HepG2 (cell line): Measurements from ENCODE around the gene MSGN1. TPM values are rescaled to one million over a fixed set of nuclear protein-coding genes. Genes with fewer than 3 reads are reported as not detected.

Experiments used
- ATAC-seq: fragments of 200-7000 bp; cut with Tn5 transposase; 3 replicates; pipeline ENCODE4 v1.9.1; 2020; ENCODE audit warnings: mild to moderate bottlenecking, moderate library complexity
- BruUV-seq: library from RNA; stranded (reverse); fragments of 400-500 nt; replicated peaks from 2 replicates; lab custom pipeline; 2021; lab: Mats Ljungman, UMichigan
- CTCF ChIA-PET: fragments of 300-600 bp; formaldehyde crosslinking; extraction: SDS; loops from one replicate; lab custom pipeline; 2021; ENCODE audit warnings: low total read pairs, inconsistent platforms, low intra/inter-chr PET ratio; lab: Yijun Ruan, JAX
- POLR2A ChIA-PET: fragments of 350-600 bp; sonication (Branson Sonifier 250); formaldehyde crosslinking; loops from one replicate; lab custom pipeline; 2020; ENCODE audit warnings: antibody characterized with exemption, inconsistent platforms; lab: Yijun Ruan, JAX
- DNase-seq: peaks from one replicate; pipeline ENCODE4 v3.0.0-alpha.2; 2015; ENCODE audit warnings: low spot score
- FAIRE-seq: peaks from 3 replicates; lab custom pipeline; 2011; peaks lifted over from hg19 to GRCh38; lab: Jason Lieb, UNC
- H2AFZ ChIP-seq: one replicate; pipeline ENCODE4 v1.6.1; 2011; ENCODE audit warnings: low read length, inconsistent platforms
- H3K27ac ChIP-seq: fragments of 300-600 bp; 3 replicates; pipeline ENCODE4 v1.8.0; 2011; ENCODE audit warnings: mixed run types, mild to moderate bottlenecking, mixed read lengths, low read length, inconsistent platforms; ENCODE audit not compliant: insufficient read depth; ENCODE audit errors: extremely low read length
- H3K27me3 ChIP-seq, 2 experiments: fragments of 200-600 bp in 1 of 2; 2 replicates in 1 of 2; 3 replicates in 1 of 2; pipeline versions ENCODE4 v1.6.0 to v1.8.0; 2011; ENCODE audit warnings: low read length in 2 of 2, mild to moderate bottlenecking in 2 of 2, moderate library complexity in 2 of 2, inconsistent platforms in 1 of 2; ENCODE audit not compliant: insufficient read depth in 2 of 2, control insufficient read depth in 1 of 2
- H3K36me3 ChIP-seq, 2 experiments: fragments of 200-600 bp in 1 of 2; replicated peaks in 1 of 2; 2 replicates in 1 of 2; 3 replicates in 1 of 2; pipeline versions ENCODE4 v1.5.1 to v1.8.0; 2011; ENCODE audit warnings: low read length in 2 of 2, inconsistent platforms in 1 of 2; ENCODE audit not compliant: insufficient read depth in 2 of 2, control insufficient read depth in 1 of 2
- H3K4me1 ChIP-seq: 2 replicates; pipeline ENCODE4 v1.5.1; 2012; ENCODE audit warnings: low read length, inconsistent platforms; ENCODE audit not compliant: insufficient read depth
- H3K4me2 ChIP-seq: 2 replicates; pipeline ENCODE4 v1.6.0; 2011; ENCODE audit warnings: low read depth, low read length, inconsistent platforms
- H3K4me3 ChIP-seq, 3 experiments: fragments of 200-600 bp in 1 of 3; sonication (generic), shearing (Covaris generic) in 1 of 3; replicated peaks in 1 of 3; 2 replicates each; pipeline ENCODE4 v1.5.1; 2011 to 2016; ENCODE audit warnings: low read length in 3 of 3, inconsistent platforms in 2 of 3, low read depth in 2 of 3, mild to moderate bottlenecking in 2 of 3, control low read depth in 1 of 3, mixed read lengths in 1 of 3; ENCODE audit not compliant: insufficient read depth in 1 of 3
- H3K79me2 ChIP-seq: one replicate; pipeline ENCODE4 v1.6.1; 2011; ENCODE audit warnings: low read length, inconsistent platforms; ENCODE audit not compliant: insufficient read depth
- H3K9ac ChIP-seq: 2 replicates; pipeline ENCODE4 v1.6.0; 2011; ENCODE audit warnings: mild to moderate bottlenecking, low read depth, low read length, inconsistent platforms; ENCODE audit not compliant: insufficient read depth
- H3K9me3 ChIP-seq: 2 replicates; pipeline ENCODE4 v1.5.1; 2012; ENCODE audit warnings: mild to moderate bottlenecking, low read length
- H4K20me1 ChIP-seq: 2 replicates; pipeline ENCODE4 v1.6.0; 2011; ENCODE audit warnings: inconsistent platforms, mild to moderate bottlenecking, low read length, moderate library complexity; ENCODE audit not compliant: insufficient read depth
- BCL6 ChIP-seq: IDR thresholded peaks from 2 replicates; pipeline ENCODE4 v1.6.1; 2016; ENCODE audit warnings: missing genetic modification reagents, missing compliant biosample characterization
- CEBPG ChIP-seq: IDR thresholded peaks from 2 replicates; pipeline ENCODE4 v1.6.1; 2016
- FOXK1 ChIP-seq: sonication (generic); formaldehyde crosslinking; IDR thresholded peaks from 2 replicates; pipeline ENCODE4 v1.4.0; 2020; ENCODE audit warnings: low read depth, missing genetic modification reagents, borderline replicate concordance
- NCOA1 ChIP-seq: sonication (generic); formaldehyde crosslinking; IDR thresholded peaks from 2 replicates; pipeline ENCODE4 v1.9.0; 2021; ENCODE audit warnings: missing genetic modification reagents
- NFE2L2 ChIP-seq: fragments of 150-350 bp; IDR thresholded peaks from 2 replicates; pipeline ENCODE4 v1.6.1; 2014; ENCODE audit warnings: low read length
- NRL ChIP-seq: sonication (generic); formaldehyde crosslinking; IDR thresholded peaks from 2 replicates; pipeline ENCODE4 v1.5.0; 2020; ENCODE audit warnings: missing genetic modification reagents, mild to moderate bottlenecking, moderate library complexity, borderline replicate concordance
- RFXANK ChIP-seq: IDR thresholded peaks from 2 replicates; pipeline ENCODE4 v1.6.1; 2016
- SOX13 ChIP-seq, 3 experiments: fragments of 450-650 bp in 1 of 3; sonication (generic) in 1 of 3; formaldehyde crosslinking in 1 of 3; IDR thresholded peaks in 2 of 3; conservative IDR thresholded peaks in 1 of 3; 2 replicates each; pipeline versions ENCODE4 v1.5.0 to v1.6.1; 2016 to 2020; ENCODE audit warnings: antibody characterized with exemption in 1 of 3, mild to moderate bottlenecking in 1 of 3, missing compliant biosample characterization in 1 of 3, missing genetic modification reagents in 1 of 3, moderate library complexity in 1 of 3
- SOX6 ChIP-seq, 2 experiments: fragments of 450-650 bp in 1 of 2; sonication (generic) in 1 of 2; formaldehyde crosslinking in 1 of 2; IDR thresholded peaks; 2 replicates each; pipeline versions ENCODE4 v1.4.0 to v1.6.1; 2017 to 2020; ENCODE audit warnings: antibody characterized with exemption in 1 of 2, mild to moderate bottlenecking in 1 of 2, missing genetic modification reagents in 1 of 2
- SRF ChIP-seq: IDR thresholded peaks from 2 replicates; pipeline ENCODE4 v1.6.1; 2011; ENCODE audit warnings: mild to moderate bottlenecking, low read depth, low read length, moderate library complexity
- TARDBP ChIP-seq: sonication (generic); formaldehyde crosslinking; IDR thresholded peaks from 2 replicates; pipeline ENCODE4 v1.8.0; 2022; ENCODE audit warnings: mild to moderate bottlenecking, missing genetic modification reagents
- U2AF2 ChIP-seq: fragments of 200-400 bp; formaldehyde crosslinking; IDR thresholded peaks from 2 replicates; pipeline ENCODE4 v1.6.1; 2017; ENCODE audit warnings: low read depth, mild to moderate bottlenecking, low read length
- USF2 ChIP-seq, 2 experiments: sonication (generic) in 1 of 2; formaldehyde crosslinking in 1 of 2; IDR thresholded peaks; 2 replicates each; pipeline versions ENCODE4 v1.5.1 to v1.6.1; 2011 to 2020; ENCODE audit warnings: borderline replicate concordance in 1 of 2, low read depth in 1 of 2, low read length in 1 of 2, mild to moderate bottlenecking in 1 of 2, missing genetic modification reagents in 1 of 2, moderate library complexity in 1 of 2
- ZNF224 ChIP-seq: sonication (generic); formaldehyde crosslinking; IDR thresholded peaks from 2 replicates; pipeline ENCODE4 v1.5.0; 2020; ENCODE audit warnings: mild to moderate bottlenecking, missing genetic modification reagents
- ZNF232 ChIP-seq: sonication (generic); formaldehyde crosslinking; IDR thresholded peaks from 2 replicates; pipeline ENCODE4 v1.4.0; 2020; ENCODE audit warnings: missing genetic modification reagents, borderline replicate concordance
- ZNF501 ChIP-seq: sonication (generic); formaldehyde crosslinking; IDR thresholded peaks from 2 replicates; pipeline ENCODE4 v1.5.1; 2020; ENCODE audit warnings: mild to moderate bottlenecking, moderate library complexity, missing genetic modification reagents
- ZNF761 ChIP-seq: sonication (generic); formaldehyde crosslinking; conservative IDR thresholded peaks from 2 replicates; pipeline ENCODE4 v1.4.0; 2020; ENCODE audit warnings: mild to moderate bottlenecking, missing genetic modification reagents
- WGBS: methylation state at CpG from one replicate; pipeline ENCODE4 v1.1.6; 2017; ENCODE audit warnings: low lambda C conversion rate; 5-methylcytosine and 5-hydroxymethylcytosine counted together
- in situ Hi-C: cut with HindIII; loops from 2 replicates; pipeline ENCODE4 v1.10.0; 2017; ENCODE audit warnings: low pct_unique_long_range_greater_than_20kb; ENCODE audit not compliant: extremely low pct_ligation_motif_present
- intact Hi-C: fragments of 100-400 bp; cut with micrococcal nuclease; formaldehyde crosslinking; loops from one replicate; pipeline ENCODE4 v1.10.0; 2022; ENCODE audit not compliant: unreplicated experiment
- polyA plus RNA-seq, 8 experiments: library from polyadenylated mRNA; depleted of rRNA in 3 of 8; stranded (reverse) in 7 of 8; unstranded in 1 of 8; fragments of >200 nt; fragmentation: Illumina TruSeq in 4 of 8; extraction: Trizol in 4 of 8; gene quantifications; 2 replicates each; pipeline versions ENCODE4 v1.2.1 to v1.2.3, GENCODE V29; 2011 to 2016; ENCODE audit warnings: low read depth in 4 of 8, missing spikeins in 1 of 8, mixed read lengths in 1 of 8; ENCODE audit not compliant: insufficient read depth in 1 of 8
- total RNA-seq, 5 experiments: library from RNA; depleted of rRNA; stranded (reverse); fragments of >200 nt; fragmentation: Illumina TruSeq; extraction: Trizol; gene quantifications; 2 replicates each; pipeline ENCODE4 v1.2.3, GENCODE V29; 2016; ENCODE audit warnings: low read depth in 1 of 5

The MSGN1 gene
- total and polyA plus RNA-seq, 2 of the 13 experiments (the other 11 are each of a cell fraction or from before 2014, with no cell fraction given) = not detected

GRCh38 chr2:17827316-17827715 lies 11.1 kb downstream of the MSGN1 start:
- H4K20me1 ChIP-seq = no peaks in the 10 kb centered on the region
- H3K4me3 ChIP-seq = no peak overlapping the region
- H3K9ac ChIP-seq = no peak overlapping the region
- DNase-seq (no peak), ATAC-seq (no peak), FAIRE-seq (no peak)
- intact Hi-C loops = no loop called here
- POLR2A ChIA-PET = no interaction called here
- H2AFZ ChIP-seq = no peak overlapping the region
- WGBS = 2% methylated on average over 5 of the region's 5 CpGs
- no peaks in the 10 kb centered on the region for H3K36me3 ChIP-seq
- H3K4me2 ChIP-seq = no peak overlapping the region
- in situ Hi-C loops = no loop called here
- no peak overlapping the region for H3K27ac ChIP-seq
- no peaks in the 10 kb centered on the region for H3K79me2 ChIP-seq
- peaks cover 0 to 36% of the 10 kb centered on the region in 2 experiments; a peak in 1 of 5 replicates for H3K27me3 ChIP-seq
- CTCF ChIA-PET = no interaction called here
- peaks cover 11% of the 10 kb centered on the region for H3K4me1 ChIP-seq
- BruUV-seq = no TSS peak
- H3K9me3 ChIP-seq = no peaks in the 10 kb centered on the region
- no peak for TF ChIP-seq FOXK1 (CRISPR knock-in tag)
- no peak for TF ChIP-seq SOX6 (IDR thresholded peaks at IDR 0.05)
- TF ChIP-seq SOX6 (CRISPR knock-in tag; IDR thresholded peaks at IDR 0.05) = no peak
- no peak for TF ChIP-seq SOX13 (IDR thresholded peaks at IDR 0.05)
- 0 out of 4 replicates have a peak, but pooled peaks of 1 of the 2 experiments have one; percentile 6 for TF ChIP-seq SOX13 (CRISPR knock-in tag; conservative IDR thresholded peaks at IDR 0.05 in 1 of 2, IDR thresholded peaks at IDR 0.05 in 1 of 2)
- TF ChIP-seq RFXANK (CRISPR knock-in tag) = no peak
- TF ChIP-seq NCOA1 (CRISPR knock-in tag) = no peak
- no peak for TF ChIP-seq TARDBP

GRCh38 chr2:17827785-17828184 lies 11.5 kb downstream of the MSGN1 start:
- peaks cover 11% of the 10 kb centered on the region for H3K4me1 ChIP-seq
- H3K79me2 ChIP-seq = no peaks in the 10 kb centered on the region
- BruUV-seq = no TSS peak
- 34% methylated on average over 2 of the region's 2 CpGs for WGBS
- no peaks in the 10 kb centered on the region for H3K36me3 ChIP-seq
- no peak overlapping the region for H2AFZ ChIP-seq
- in situ Hi-C loops = no loop called here
- H3K4me2 ChIP-seq = no peak overlapping the region
- H3K4me3 ChIP-seq = no peak overlapping the region
- H4K20me1 ChIP-seq = no peaks in the 10 kb centered on the region
- no peaks in the 10 kb centered on the region for H3K9me3 ChIP-seq
- FAIRE-seq = no peak
- ChIA-PET POLR2A (no interaction called here), CTCF (no interaction called here)
- intact Hi-C loops = no loop called here
- H3K27me3 ChIP-seq = peaks cover 0 to 36% of the 10 kb centered on the region in 2 experiments; a peak in 1 of 5 replicates
- no peak for ATAC-seq
- TF ChIP-seq BCL6 (CRISPR knock-in tag) = no peak
- no peak for TF ChIP-seq ZNF501 (CRISPR knock-in tag)
- no peak for TF ChIP-seq NRL (CRISPR knock-in tag)
- no peak for TF ChIP-seq ZNF232 (CRISPR knock-in tag)
- TF ChIP-seq USF2 (IDR thresholded peaks at IDR 0.05; ENCODE audit: low read depth, low read length) = no peak
- TF ChIP-seq USF2 (CRISPR knock-in tag; IDR thresholded peaks at IDR 0.05; ENCODE audit: borderline replicate concordance) = no peak
- no peak for TF ChIP-seq ZNF761 (CRISPR knock-in tag)
- TF ChIP-seq NFE2L2 = no peak
- TF ChIP-seq SRF = no peak
- TF ChIP-seq CEBPG (CRISPR knock-in tag) = no peak
- no peak for TF ChIP-seq ZNF224 (CRISPR knock-in tag)
- TF ChIP-seq U2AF2 = no peak
- H3K9ac ChIP-seq = no peak overlapping the region
- no peak overlapping the region for H3K27ac ChIP-seq
- no peak for DNase-seq
